GM06990 (cell line): Measurements from ENCODE around the gene INKA2.
A peak's percentile ranks its signal among the peaks of the same experiment; 100 is the strongest.

Experiments
- DNase-seq: peaks from one replicate; pipeline ENCODE4 v3.0.0-alpha.2; 2011; ENCODE audit not compliant: insufficient read length; ENCODE audit errors: extremely low read depth
- H3K27me3 ChIP-seq: replicated peaks from 2 replicates; pipeline ENCODE4 v1.6.0; 2011; ENCODE audit warnings: low read length; ENCODE audit not compliant: control insufficient read depth, insufficient read depth
- H3K36me3 ChIP-seq: 2 replicates; pipeline ENCODE4 v1.5.1; 2011; ENCODE audit warnings: low read length; ENCODE audit not compliant: control insufficient read depth, insufficient read depth
- H3K4me3 ChIP-seq: replicated peaks from 2 replicates; pipeline ENCODE4 v1.5.1; 2011; ENCODE audit warnings: low read depth, mild to moderate bottlenecking, control low read depth, low read length
- CTCF ChIP-seq: IDR thresholded peaks from 2 replicates; pipeline ENCODE4 v1.5.1; 2011; ENCODE audit warnings: low read length, control low read depth, mild to moderate bottlenecking, inconsistent platforms; ENCODE audit not compliant: insufficient read depth, poor library complexity, severe bottlenecking

Gene INKA2

GRCh38 chr1:111747947-111748346 lies 8.8 kb upstream of the INKA2 start:
- Histone ChIP-seq H3K36me3 (no peaks in the 10 kb centered on the region), H3K4me3 (no peak overlapping the region), H3K27me3 (no peaks in the 10 kb centered on the region)
- no peak for TF ChIP-seq CTCF
- no peak for DNase-seq

- Histone ChIP-seq H3K27me3 (no peaks in the 10 kb centered on the region), H3K36me3 (no peaks in the 10 kb centered on the region), H3K4me3 (no peak overlapping the region)
- peak; percentile 40 for DNase-seq
- peak; percentile 83 for TF ChIP-seq CTCF
Observed at GRCh38 chr1:111747282-111747734, 8.1 kb upstream of the INKA2 start.

- DNase-seq: no peak
- TF ChIP-seq CTCF: no peak
- no peak overlapping the region for H3K4me3 ChIP-seq
- H3K36me3 ChIP-seq: no peaks in the 10 kb centered on the region
- no peaks in the 10 kb centered on the region for H3K27me3 ChIP-seq
Observed at GRCh38 chr1:111746614-111746999, 7.4 kb upstream of the INKA2 start.

GRCh38 chr1:111745675-111746613 lies 6.7 kb upstream of the INKA2 start:
- DNase-seq: no peak
- TF ChIP-seq CTCF: no peak

GRCh38 chr1:111743679-111744101 lies 4.5 kb upstream of the INKA2 start:
- DNase-seq: no peak
- Histone ChIP-seq H3K27me3 (no peaks in the 10 kb centered on the region; the same call in 1 of the 2 replicates), H3K4me3 (no peak overlapping the region), H3K36me3 (no peaks in the 10 kb centered on the region)
- TF ChIP-seq CTCF: no peak

More at GRCh38 chr1:111745675-111746613, 6.7 kb upstream of the INKA2 start:
- Histone ChIP-seq H3K4me3 (no peak overlapping the region), H3K27me3 (no peaks in the 10 kb centered on the region; the same call in 1 of the 2 replicates), H3K36me3 (no peaks in the 10 kb centered on the region)
